ENCODE results near the gene CDH1.

DNA sequence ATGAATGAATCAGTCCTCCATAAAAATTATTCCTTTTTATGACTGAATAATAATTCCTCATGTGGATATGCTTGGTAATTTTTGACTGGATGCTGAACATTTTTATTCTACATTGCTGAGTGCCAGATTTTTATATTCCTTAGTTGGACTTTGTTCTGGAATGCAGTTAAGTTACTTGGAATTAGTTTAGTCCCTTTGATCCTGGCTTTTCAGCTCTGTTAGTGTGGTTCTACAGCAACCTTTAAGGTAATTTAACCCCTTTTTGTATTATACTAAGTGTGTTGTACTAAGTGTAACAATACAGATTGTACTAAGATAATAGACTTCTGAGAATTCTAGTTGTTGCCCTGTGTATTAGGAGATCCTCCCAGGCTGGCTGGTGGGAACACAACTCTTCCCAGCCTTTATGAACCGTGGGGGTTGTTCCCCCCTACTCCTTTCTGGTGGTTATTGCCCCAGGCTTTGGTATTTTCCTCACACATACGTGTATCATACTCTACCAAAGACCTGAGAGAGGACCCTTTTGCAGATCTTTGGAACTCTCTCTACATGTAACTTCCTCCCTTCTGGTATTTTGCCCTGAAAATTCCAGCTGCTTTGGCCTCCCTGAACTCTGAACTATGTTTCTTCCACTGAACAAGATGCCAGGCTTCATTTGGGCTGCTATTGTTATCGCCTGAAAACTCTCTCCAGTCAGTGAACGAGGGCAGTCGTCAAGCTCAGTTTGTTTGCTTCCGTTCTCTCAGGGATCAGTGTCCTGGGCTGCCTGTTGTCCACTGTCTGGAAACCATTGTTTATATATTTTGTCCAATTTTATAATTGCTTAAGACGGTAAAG is 136.8 kb downstream of the CDH1 start:
- TF ChIP-seq, protein P1, sequence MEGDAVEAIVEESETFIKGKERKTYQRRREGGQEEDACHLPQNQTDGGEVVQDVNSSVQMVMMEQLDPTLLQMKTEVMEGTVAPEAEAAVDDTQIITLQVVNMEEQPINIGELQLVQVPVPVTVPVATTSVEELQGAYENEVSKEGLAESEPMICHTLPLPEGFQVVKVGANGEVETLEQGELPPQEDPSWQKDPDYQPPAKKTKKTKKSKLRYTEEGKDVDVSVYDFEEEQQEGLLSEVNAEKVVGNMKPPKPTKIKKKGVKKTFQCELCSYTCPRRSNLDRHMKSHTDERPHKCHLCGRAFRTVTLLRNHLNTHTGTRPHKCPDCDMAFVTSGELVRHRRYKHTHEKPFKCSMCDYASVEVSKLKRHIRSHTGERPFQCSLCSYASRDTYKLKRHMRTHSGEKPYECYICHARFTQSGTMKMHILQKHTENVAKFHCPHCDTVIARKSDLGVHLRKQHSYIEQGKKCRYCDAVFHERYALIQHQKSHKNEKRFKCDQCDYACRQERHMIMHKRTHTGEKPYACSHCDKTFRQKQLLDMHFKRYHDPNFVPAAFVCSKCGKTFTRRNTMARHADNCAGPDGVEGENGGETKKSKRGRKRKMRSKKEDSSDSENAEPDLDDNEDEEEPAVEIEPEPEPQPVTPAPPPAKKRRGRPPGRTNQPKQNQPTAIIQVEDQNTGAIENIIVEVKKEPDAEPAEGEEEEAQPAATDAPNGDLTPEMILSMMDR (IDR thresholded peaks at IDR 0.05): no peak
- no peak for TF ChIP-seq POLR2A (IDR thresholded peaks at IDR 0.05)
